Gastrocnemius medialis (tissue), 4 donors: ENCODE results near the gene JMJD1C.
"Not testable (repeated sequence)": the region's sequence is repeated elsewhere in the genome, so short reads cannot be mapped to it uniquely, and the experiment has no call there.

Experiments used
- POLR2A ChIP-seq, 2 donors: fragments of 450-650 bp; IDR thresholded peaks; one replicate each; pipeline ENCODE4 v1.6.1; 2017; ENCODE audit warnings: antibody characterized with exemption in 2 of 2, mild to moderate bottlenecking in 2 of 2, moderate library complexity in 2 of 2
- TF ChIP-seq, protein P1 (sequence below), 5 experiments: fragments of 450-650 bp in 3 of 5; fragments of 200-600 bp in 2 of 5; sonication (generic) in 2 of 5; IDR thresholded peaks in 4 of 5; conservative IDR thresholded peaks in 1 of 5; 1 replicate in 4 of 5; 2 replicates in 1 of 5; pipeline ENCODE4 v1.5.1; 2016 to 2019; ENCODE audit warnings: antibody characterized with exemption in 5 of 5, mild to moderate bottlenecking in 3 of 5, moderate library complexity in 3 of 5

DNA sequence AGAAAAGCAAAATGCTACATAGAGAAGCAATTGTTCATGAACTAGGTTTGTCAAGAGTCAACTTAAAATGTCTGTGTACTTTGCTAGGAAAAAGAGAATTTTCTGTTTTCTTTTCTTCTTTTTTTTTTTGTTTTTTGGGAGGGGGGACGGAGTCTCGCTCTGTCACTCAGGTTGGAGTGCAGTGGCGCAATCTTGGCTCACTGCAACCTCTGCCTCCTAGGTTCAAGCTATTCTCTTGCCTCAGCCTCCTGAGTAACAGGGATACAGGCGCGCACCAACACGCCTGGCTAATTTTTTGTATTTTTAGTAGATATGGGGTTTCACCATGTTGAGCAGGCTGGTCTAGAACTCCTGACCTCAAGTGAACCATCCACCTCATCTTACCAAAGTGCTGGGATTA lies 181.9 kb downstream of the JMJD1C start:
- TF ChIP-seq, protein P1, sequence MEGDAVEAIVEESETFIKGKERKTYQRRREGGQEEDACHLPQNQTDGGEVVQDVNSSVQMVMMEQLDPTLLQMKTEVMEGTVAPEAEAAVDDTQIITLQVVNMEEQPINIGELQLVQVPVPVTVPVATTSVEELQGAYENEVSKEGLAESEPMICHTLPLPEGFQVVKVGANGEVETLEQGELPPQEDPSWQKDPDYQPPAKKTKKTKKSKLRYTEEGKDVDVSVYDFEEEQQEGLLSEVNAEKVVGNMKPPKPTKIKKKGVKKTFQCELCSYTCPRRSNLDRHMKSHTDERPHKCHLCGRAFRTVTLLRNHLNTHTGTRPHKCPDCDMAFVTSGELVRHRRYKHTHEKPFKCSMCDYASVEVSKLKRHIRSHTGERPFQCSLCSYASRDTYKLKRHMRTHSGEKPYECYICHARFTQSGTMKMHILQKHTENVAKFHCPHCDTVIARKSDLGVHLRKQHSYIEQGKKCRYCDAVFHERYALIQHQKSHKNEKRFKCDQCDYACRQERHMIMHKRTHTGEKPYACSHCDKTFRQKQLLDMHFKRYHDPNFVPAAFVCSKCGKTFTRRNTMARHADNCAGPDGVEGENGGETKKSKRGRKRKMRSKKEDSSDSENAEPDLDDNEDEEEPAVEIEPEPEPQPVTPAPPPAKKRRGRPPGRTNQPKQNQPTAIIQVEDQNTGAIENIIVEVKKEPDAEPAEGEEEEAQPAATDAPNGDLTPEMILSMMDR (IDR thresholded peaks at IDR 0.05 in 4 of 5, conservative IDR thresholded peaks at IDR 0.05 in 1 of 5), result not testable (repeated sequence)
- not testable (repeated sequence) for TF ChIP-seq POLR2A (IDR thresholded peaks at IDR 0.05)
